Measurements from ENCODE around the gene GOLGA7B.

Gene GOLGA7B

DNA sequence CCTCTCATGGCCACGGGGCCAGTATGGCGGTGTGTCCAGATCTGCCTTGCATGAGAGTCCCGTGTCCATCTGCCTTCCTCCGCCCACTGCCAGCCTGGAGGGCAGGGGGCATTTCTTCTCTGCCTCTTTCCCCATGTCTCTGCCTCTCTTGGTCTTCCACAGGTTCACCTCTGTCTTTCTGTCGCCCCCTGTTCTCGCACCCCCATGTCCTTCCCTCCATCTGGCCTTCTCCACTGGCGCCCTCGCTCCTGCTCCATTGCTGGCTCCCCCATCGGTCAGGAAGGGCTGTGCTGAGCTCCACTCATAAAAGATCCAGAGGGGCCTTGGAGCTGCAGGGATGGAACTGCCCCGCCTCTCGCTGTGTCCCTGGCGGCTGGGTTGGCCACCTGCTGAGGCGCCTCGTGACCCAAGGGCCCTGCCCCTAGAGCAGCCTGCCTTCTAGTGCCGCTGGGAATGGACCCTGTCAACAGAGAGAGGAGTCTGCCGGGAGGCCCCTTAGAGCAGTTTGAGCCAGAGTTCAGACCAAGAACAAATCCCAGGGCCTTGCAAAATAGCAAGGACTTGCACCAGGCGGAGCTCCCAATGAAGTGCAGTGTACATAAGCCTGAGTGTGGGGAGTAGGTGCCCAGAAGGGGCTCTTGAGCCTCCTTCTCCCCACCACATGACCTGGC, 42.0 kb downstream of the GOLGA7B start:
- no peak for TF ChIP-seq YY1 (IDR thresholded peaks at IDR 0.05; ENCODE audit: low read depth)
- TF ChIP-seq, protein P1, sequence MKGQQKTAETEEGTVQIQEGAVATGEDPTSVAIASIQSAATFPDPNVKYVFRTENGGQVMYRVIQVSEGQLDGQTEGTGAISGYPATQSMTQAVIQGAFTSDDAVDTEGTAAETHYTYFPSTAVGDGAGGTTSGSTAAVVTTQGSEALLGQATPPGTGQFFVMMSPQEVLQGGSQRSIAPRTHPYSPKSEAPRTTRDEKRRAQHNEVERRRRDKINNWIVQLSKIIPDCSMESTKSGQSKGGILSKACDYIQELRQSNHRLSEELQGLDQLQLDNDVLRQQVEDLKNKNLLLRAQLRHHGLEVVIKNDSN (IDR thresholded peaks at IDR 0.05): peak; percentile 30; the same call in 1 of the 2 replicates
- no peak for TF ChIP-seq FOXM1 (IDR thresholded peaks at IDR 0.05; ENCODE audit: borderline replicate concordance, low read depth)
- no peak for TF ChIP-seq TAF1 (IDR thresholded peaks at IDR 0.05; ENCODE audit: low read depth)

DNA sequence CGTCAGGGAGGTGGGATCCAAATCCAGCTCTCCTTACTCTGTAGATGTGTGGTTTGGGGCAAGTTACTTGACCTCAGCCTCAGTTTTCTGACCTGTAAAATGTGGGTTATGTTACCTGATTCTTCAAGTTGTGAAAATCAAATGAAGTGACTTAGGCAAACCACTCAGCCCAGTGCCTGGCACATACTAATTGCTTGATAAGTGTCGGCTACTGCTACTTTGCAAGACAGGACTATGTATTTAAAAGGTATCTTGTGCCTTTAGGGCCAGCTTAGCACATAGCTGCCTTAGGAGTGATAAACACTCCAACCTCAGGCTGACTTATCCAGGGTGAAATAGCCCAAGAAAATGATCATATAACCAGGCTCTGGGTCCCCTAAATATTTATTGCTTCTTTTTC, 42.9 kb downstream of the GOLGA7B start:
- TF ChIP-seq, protein P2, sequence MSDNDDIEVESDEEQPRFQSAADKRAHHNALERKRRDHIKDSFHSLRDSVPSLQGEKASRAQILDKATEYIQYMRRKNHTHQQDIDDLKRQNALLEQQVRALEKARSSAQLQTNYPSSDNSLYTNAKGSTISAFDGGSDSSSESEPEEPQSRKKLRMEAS (IDR thresholded peaks at IDR 0.05): no peak
- TF ChIP-seq CREB1 (IDR thresholded peaks at IDR 0.05; ENCODE audit: low read depth): no peak
- no peak for TF ChIP-seq ZBTB7A (IDR thresholded peaks at IDR 0.05; ENCODE audit: low read depth)
- TF ChIP-seq TAF1 (IDR thresholded peaks at IDR 0.05; ENCODE audit: low read depth): no peak
- TF ChIP-seq TEAD4 (IDR thresholded peaks at IDR 0.05): no peak
- TF ChIP-seq EGR1 (IDR thresholded peaks at IDR 0.05): no peak
- TF ChIP-seq, protein P3, sequence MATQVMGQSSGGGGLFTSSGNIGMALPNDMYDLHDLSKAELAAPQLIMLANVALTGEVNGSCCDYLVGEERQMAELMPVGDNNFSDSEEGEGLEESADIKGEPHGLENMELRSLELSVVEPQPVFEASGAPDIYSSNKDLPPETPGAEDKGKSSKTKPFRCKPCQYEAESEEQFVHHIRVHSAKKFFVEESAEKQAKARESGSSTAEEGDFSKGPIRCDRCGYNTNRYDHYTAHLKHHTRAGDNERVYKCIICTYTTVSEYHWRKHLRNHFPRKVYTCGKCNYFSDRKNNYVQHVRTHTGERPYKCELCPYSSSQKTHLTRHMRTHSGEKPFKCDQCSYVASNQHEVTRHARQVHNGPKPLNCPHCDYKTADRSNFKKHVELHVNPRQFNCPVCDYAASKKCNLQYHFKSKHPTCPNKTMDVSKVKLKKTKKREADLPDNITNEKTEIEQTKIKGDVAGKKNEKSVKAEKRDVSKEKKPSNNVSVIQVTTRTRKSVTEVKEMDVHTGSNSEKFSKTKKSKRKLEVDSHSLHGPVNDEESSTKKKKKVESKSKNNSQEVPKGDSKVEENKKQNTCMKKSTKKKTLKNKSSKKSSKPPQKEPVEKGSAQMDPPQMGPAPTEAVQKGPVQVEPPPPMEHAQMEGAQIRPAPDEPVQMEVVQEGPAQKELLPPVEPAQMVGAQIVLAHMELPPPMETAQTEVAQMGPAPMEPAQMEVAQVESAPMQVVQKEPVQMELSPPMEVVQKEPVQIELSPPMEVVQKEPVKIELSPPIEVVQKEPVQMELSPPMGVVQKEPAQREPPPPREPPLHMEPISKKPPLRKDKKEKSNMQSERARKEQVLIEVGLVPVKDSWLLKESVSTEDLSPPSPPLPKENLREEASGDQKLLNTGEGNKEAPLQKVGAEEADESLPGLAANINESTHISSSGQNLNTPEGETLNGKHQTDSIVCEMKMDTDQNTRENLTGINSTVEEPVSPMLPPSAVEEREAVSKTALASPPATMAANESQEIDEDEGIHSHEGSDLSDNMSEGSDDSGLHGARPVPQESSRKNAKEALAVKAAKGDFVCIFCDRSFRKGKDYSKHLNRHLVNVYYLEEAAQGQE (IDR thresholded peaks at IDR 0.05; ENCODE audit: low read depth): no peak
- no peak for TF ChIP-seq YY1 (IDR thresholded peaks at IDR 0.05; ENCODE audit: low read depth)
- TF ChIP-seq CEBPB (IDR thresholded peaks at IDR 0.05): no peak
- no peak for TF ChIP-seq FOXM1 (IDR thresholded peaks at IDR 0.05; ENCODE audit: borderline replicate concordance, low read depth)
- TF ChIP-seq, protein P1 (IDR thresholded peaks at IDR 0.05): no peak
- TF ChIP-seq RAD21 (IDR thresholded peaks at IDR 0.05; ENCODE audit: low read depth): no peak
- TF ChIP-seq EP300 (IDR thresholded peaks at IDR 0.05; ENCODE audit: borderline replicate concordance): no peak
- no peak for TF ChIP-seq NFIC (IDR thresholded peaks at IDR 0.05)

DNA sequence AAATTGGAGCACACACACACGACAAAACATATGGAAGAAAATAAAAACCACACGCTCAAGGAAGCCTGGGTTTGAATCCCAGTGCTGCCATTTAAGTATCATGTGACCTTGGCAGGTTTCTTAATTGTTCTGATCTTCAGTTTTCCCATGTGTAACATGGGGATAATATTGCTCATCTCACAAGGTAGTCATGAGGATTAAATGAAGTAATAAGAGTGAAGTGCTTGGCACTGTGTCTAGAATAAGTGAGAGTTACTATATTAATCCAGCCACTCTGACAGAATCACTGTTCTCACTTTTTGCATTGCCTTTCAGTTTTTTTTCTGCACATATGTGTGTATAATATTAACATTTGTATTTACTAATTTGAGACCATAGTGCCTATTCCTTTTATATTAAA, 43.3 kb downstream of the GOLGA7B start:
- no peak for TF ChIP-seq EGR1 (IDR thresholded peaks at IDR 0.05)
- TF ChIP-seq, protein P1 (IDR thresholded peaks at IDR 0.05): 0 out of 2 replicates have a peak, but pooled peaks have one; percentile 12

DNA sequence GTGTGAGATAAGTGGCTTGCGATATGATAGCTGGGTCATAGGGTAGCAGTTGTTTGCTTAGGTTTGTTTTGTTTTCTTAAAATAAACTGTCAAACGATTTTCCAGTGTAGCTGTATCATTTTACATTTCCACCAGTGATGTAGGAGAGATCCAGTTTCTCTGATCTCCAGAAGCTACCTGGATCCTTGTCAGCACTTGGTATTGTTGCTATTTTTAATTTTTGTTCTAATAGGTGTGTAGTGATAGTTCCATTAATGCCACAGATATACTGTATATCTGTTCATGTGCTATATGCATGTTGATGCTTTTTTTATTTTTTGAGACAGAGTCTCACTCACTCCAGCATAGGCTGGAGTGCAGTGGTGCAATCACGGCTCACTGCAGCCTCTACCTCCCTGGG, 44.4 kb downstream of the GOLGA7B start:
- TF ChIP-seq NFIC (IDR thresholded peaks at IDR 0.05): no peak
- TF ChIP-seq RAD21 (IDR thresholded peaks at IDR 0.05; ENCODE audit: low read depth): no peak
- TF ChIP-seq FOXM1 (IDR thresholded peaks at IDR 0.05; ENCODE audit: borderline replicate concordance, low read depth): no peak
- TF ChIP-seq EP300 (IDR thresholded peaks at IDR 0.05; ENCODE audit: borderline replicate concordance): no peak
- TF ChIP-seq CEBPB (IDR thresholded peaks at IDR 0.05): no peak
- no peak for TF ChIP-seq EGR1 (IDR thresholded peaks at IDR 0.05)
- no peak for TF ChIP-seq YY1 (IDR thresholded peaks at IDR 0.05; ENCODE audit: low read depth)
- TF ChIP-seq, protein P3 (IDR thresholded peaks at IDR 0.05; ENCODE audit: low read depth): no peak
- TF ChIP-seq TAF1 (IDR thresholded peaks at IDR 0.05; ENCODE audit: low read depth): no peak
- TF ChIP-seq ZBTB7A (IDR thresholded peaks at IDR 0.05; ENCODE audit: low read depth): no peak
- no peak for TF ChIP-seq TCF12 (IDR thresholded peaks at IDR 0.05; ENCODE audit: low read depth)
- TF ChIP-seq, protein P2 (IDR thresholded peaks at IDR 0.05): no peak

DNA sequence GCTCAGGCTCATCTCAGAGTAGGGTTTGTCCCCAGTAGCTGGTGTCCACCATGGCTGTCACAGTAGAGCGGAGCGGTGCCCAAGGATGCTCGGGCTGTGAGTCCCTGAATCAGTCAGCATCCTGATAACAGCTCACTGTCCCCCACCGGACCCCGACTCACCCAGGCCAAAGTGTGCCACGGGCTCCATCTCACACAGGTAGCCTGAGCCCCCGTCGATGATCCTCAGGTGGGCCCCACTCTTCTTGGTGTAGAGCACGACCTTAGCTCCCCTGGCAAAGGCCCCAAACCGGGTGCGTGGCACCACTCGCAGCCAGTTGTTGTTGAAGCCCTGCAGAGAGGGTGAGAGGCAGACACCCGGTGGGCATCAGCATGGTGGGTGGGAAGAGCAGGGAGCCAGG, 45.4 kb downstream of the GOLGA7B start:
- TF ChIP-seq TEAD4 (IDR thresholded peaks at IDR 0.05) (no peak), FOXM1 (IDR thresholded peaks at IDR 0.05; ENCODE audit: borderline replicate concordance, low read depth) (no peak), YY1 (IDR thresholded peaks at IDR 0.05; ENCODE audit: low read depth) (no peak), TAF1 (IDR thresholded peaks at IDR 0.05; ENCODE audit: low read depth) (no peak), CREB1 (IDR thresholded peaks at IDR 0.05; ENCODE audit: low read depth) (no peak)
- TF ChIP-seq, protein P3 (IDR thresholded peaks at IDR 0.05; ENCODE audit: low read depth): no peak
- TF ChIP-seq, protein P2 (IDR thresholded peaks at IDR 0.05): no peak

Data from Ishikawa (cell line).